HG03139 (cell line): ENCODE data around the gene MCC.
A peak's percentile ranks its signal among the peaks of the same experiment; 100 is the strongest.
"Not testable (repeated sequence)": the region's sequence is repeated elsewhere in the genome, so short reads cannot be mapped to it uniquely, and the experiment has no call there.

ENCODE experiments used
- ATAC-seq: cut with Tn5 transposase; IDR thresholded peaks from one replicate; pipeline ENCODE4 v1.9.1; 2021; ENCODE audit not compliant: unreplicated experiment

Gene MCC

GRCh38 chr5:113427871-113428574 lies 60.2 kb downstream of the MCC start:
- ATAC-seq, result no peak

DNA sequence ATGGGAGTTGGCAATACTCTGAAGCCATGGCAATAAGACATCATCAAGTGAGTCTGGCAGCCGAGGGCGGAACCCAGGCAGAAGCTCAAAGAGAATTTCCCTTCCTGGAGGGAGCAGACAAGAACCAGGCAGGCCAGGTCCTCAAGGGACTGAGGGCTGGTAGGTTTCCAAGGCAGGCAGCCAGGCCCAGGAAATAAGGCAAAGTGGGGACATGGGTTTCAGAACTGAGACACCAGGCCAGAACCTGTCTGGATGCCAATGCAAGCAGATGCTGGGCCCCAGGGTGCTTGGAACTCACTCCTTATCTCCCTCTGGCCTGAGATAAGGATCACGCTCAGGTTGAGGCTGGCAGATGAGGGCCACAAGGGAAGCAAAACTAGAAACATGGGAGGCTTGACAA lies 62.3 kb downstream of the MCC start:
- ATAC-seq, result no peak

DNA sequence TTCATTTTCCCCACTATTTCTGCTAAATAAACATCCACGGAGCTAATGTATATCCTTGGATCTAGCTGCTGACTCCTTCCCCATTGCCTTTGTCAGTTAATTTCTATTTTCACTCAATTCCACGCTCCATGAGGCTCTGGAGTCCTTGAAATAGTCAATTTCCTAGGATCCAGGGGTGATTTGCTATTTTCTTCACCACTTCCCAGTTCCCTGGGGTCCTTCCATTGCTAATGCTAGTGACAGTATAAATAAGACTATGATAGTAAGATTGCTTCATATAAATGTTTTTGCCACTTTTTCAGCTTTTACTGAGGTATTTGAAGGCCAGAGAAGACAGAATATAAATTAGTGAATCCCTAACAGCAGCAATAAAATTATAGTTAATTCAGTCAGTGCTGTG lies 66.6 kb downstream of the MCC start:
- no peak for ATAC-seq

- ATAC-seq, result no peak
These were observed 82.7 kb downstream of the MCC start for GRCh38 chr5:113405530-113405929.

DNA sequence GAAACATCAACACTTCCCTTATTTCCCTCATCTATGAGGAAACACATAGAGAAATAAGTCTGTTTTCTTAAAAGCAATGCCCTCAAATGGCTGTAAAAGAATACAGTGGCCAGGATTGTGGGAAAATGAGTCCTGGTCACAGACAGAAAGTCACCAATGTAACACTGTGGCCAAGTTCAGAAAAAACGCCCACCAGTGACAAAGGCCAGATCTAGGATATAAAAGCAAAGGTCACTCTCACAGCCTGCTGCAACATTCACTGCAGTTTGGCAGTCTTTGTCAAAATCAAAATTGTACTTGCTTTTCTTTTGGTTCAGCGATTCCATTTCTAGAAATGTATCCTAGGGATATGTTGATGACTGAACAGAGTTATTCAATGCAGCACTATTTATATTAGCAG lies 84.0 kb downstream of the MCC start:
- no peak for ATAC-seq

DNA sequence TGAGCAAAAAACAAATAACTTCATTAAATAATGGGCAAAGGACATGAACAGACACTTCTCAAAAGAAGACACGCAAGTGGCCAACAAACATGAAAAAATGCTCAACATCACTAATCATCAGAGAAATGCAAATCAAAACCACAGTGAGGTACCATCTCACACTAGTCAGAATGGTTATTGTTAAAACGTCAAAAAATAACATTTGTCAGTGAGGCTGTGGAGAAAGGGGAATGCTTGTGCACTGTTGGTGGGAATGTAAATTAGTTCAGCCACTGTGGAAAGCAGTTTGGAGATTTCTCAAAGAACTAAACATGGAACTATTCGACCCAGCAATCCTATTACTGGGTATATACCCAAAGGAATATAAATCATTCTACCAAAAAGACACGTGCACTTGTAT lies 90.3 kb downstream of the MCC start:
- not testable (repeated sequence) for ATAC-seq

DNA sequence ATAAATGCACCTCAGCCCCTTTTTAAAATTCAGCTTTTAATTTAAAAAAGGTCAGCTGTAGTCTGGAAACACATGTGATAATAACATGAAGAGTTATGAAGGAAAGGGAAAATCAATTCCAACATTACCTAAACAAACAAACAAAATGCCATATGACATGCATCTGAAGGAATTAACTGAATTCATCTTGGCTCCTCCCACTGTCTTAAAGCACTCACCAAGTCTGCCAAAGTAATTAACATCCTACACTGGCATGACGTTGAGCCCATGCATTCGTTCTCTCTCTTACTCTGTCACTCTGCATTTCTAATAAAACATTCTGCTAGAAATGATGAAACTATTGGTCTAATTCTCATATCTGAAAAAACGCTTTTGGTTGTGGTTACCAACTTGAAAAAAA lies 91.2 kb downstream of the MCC start:
- ATAC-seq, result no peak

DNA sequence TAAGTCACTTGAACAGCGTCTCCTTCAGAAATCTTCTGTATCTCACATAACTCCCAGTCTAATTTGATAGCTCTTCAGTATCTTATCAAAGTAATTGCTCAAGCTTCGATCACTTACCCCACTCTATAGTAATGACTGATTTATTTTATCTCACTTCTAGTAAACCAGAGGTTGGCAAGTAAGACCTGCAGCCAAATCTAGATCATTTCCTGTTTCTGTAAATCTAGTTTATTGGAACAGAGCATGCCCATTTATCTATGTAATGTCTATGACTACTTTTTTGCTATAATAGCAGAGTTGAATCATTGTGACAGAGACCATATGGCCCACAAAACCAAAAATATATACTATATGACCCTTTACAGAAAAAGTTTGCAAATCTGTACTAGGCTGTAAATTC lies 93.6 kb downstream of the MCC start:
- ATAC-seq, result no peak

DNA sequence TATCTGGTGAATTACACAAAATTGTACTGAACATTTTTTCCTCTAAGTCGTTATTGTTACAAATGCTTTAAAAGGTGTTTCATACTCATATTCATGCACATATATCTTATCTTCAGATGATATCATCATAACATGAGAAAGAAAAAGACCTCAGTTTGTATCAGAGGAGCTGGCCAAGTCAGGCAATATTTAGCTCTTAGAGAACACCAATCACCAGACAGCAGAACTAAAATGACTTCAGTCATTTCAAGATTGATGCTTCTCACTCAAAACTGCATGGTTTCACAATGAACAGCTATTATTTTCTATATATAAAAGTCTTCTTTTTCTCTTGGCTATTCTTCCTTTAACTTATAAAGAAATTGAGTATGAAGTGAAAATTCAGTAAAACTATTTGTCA lies 98.0 kb downstream of the MCC start:
- ATAC-seq, result no peak

- ATAC-seq, result no peak
These were observed 99.1 kb downstream of the MCC start for GRCh38 chr5:113389116-113389515.

- ATAC-seq, result no peak
These were observed 100.4 kb downstream of the MCC start for GRCh38 chr5:113387844-113388243.

GRCh38 chr5:113384782-113385285 lies 103.4 kb downstream of the MCC start:
- no peak for ATAC-seq

DNA sequence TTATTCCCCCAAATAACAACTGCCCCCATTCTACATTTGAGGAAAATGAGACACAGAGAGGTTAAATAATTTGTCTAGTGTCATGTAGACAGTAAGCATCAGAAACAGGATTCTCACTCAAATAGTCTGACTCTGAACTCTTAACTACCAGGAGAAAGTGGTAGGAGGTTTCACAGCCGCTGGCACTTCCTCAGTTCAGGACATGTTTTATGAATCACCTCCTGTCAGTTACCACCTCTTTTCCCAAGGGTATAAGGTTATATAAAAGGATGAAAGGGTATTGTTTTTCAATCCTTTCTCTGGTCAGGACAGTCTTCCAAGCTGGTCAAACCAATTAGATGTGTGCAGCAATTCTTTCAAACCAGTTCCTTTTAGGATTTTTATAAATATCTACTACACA lies 105.5 kb downstream of the MCC start:
- ATAC-seq, result no peak

DNA sequence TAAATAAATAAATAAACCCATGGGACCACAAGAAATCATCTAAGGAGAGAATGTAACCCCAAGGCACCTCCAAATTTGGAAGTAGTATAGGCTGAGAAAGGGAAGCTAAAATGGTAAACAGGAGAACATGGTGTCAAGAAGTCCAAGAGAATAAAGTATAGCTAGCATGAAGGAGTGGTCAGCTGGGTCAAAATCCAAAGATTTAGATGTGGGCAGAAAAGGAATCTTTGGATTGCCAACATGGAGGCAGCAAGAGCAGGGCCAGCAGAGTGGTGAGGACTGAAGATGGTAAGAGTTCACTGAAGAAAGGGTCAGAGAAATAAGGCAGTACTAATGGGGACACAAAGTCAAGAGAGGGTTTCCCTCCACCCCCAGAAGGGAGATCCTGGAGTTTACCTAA lies 106.5 kb downstream of the MCC start:
- no peak for ATAC-seq

GRCh38 chr5:113380807-113381326 lies 107.4 kb downstream of the MCC start:
- no peak for ATAC-seq

GRCh38 chr5:113379936-113380806 lies 108.1 kb downstream of the MCC start:
- ATAC-seq, result no peak

DNA sequence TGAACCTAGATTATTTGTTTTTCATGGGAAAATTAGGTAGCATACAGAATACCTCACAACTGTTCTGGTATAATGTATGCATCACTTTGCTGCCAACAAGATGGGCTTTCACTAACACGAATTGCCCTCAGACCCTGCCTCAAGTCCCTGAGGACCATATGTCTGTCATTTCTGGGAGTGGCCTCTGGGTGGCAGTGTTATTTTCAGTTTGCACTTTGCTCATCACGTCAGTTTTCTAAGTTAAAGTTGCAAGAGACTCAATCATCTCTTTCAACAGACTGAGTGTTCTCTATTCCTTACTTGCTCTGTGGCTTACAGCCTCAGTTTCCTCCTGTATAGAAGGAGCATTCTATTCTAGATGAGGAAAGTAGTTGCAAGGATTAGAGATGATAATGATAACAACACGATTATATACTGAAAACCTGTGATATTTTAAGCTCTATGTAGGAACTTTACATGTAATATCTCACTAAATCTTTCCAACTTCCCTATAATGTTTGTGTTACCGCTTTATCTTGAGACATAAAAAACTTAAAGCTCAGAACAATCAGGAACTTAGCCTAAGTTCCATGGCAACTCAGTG lies 109.2 kb downstream of the MCC start:
- ATAC-seq, result peak; percentile 77

GRCh38 chr5:113378514-113378913 lies 109.7 kb downstream of the MCC start:
- ATAC-seq, result no peak

- ATAC-seq, result no peak
These were observed 110.2 kb downstream of the MCC start for GRCh38 chr5:113378081-113378480.

DNA sequence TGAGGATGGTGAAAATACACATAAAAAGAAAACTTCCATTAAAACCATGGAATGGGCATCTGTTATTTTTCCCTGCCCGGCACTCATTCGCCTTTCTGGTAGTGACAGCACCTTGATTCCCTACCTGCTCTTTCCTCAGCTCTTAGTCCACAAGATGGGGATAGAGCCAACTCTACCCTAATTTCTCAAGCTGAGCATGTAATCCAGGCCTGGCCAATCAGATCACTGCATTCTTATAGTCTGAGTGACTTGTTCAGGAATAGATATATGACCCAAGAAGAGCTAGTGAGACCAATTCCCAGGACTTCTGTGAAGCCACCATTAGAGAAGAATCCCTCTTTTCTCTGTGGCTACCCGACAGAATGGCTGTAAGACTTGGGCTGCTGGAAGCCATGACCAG lies 111.6 kb downstream of the MCC start:
- no peak for ATAC-seq

GRCh38 chr5:113375480-113376060 lies 112.7 kb downstream of the MCC start:
- ATAC-seq, result no peak
